Heart left ventricle (tissue), 13 donors: ENCODE measurements around the gene LIAS.

Source experiments
- CTCF ChIP-seq, 12 donors: fragments of 200-600 bp; sonication (generic) in 4 of 12; IDR thresholded peaks; one replicate each; pipeline versions ENCODE4 v1.5.0 to v1.8.0; 2018 to 2022; ENCODE audit warnings: antibody characterized with exemption in 12 of 12, mild to moderate bottlenecking in 5 of 12
- POLR2A ChIP-seq, 2 donors: fragments of 450-650 bp; IDR thresholded peaks; one replicate each; pipeline ENCODE4 v1.6.1; 2017; ENCODE audit warnings: antibody characterized with exemption in 2 of 2, mild to moderate bottlenecking in 2 of 2, moderate library complexity in 2 of 2
- donor health status: ischemic (EF 13 %, LVEDD 7.1; RV severe dilation, severe dysfunction).
- donor health status: DM: no; HTN: yes; CAD: no.
- donor health status: DM: no; HTN: no; CAD: no.
- donor health status: ischemic (EF 25% LVEDD 6.9; RV normal size, moderate dysfunction).
- donor health status: ischemic (EF 25% LVEDD 5.7; RV mildly dilated, moderate dysfunction).
- donor health status: ischemic (EF 35%, LVEDD 5.7; RV mildly dilated, moderate dysfunction).
- donor health status: nonischemic (EF 11% LVEDD 7.7; RV severe dilation, severe dysfunction).
- donor health status: DM: yes; HTN: yes; CAD: no.
- donor health status: PGD.
- donor health status: ischemic (EF 29% LVEDD 5.4; RV normal size, mild dysfunction).
- donor health status: nonischemic (EF 23%, LVEDD 6.1; RV moderate dilation, normal function).

DNA sequence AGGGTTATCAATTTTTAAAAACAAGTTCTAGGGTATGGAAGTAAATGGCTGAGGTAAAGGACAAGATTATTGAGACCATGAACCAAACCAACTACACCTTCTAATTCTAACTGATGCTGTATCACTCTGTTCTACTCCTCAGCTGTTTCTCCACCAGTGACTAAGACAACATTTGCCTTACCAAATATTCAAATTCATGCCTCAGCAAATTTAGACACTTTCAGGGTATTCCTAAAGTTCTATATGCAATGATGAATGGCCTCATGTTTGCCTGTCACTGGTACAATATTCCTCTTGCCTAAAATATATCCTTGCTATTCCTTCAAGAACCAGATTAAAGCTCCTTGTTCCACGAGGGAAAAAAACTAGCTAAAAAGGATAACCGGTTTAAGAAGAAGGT lies 5.1 kb upstream of the LIAS start:
- TF ChIP-seq CTCF (IDR thresholded peaks at IDR 0.05) (no peak), POLR2A (IDR thresholded peaks at IDR 0.05) (no peak)
